HG02884 (cell line): ENCODE results near the gene RXFP3.
A peak's percentile ranks its signal among the peaks of the same experiment; 100 is the strongest.
"Not testable (repeated sequence)": the region's sequence is repeated elsewhere in the genome, so short reads cannot be mapped to it uniquely, and the experiment has no call there.

Experiments used
- ATAC-seq: cut with Tn5 transposase; IDR thresholded peaks from one replicate; pipeline ENCODE4 v1.9.1; 2021; ENCODE audit warnings: mild to moderate bottlenecking, moderate library complexity; ENCODE audit not compliant: unreplicated experiment

Gene RXFP3

GRCh38 chr5:33933723-33934169, 2.4 kb upstream of the RXFP3 start:
- peak; percentile 92 for ATAC-seq

DNA sequence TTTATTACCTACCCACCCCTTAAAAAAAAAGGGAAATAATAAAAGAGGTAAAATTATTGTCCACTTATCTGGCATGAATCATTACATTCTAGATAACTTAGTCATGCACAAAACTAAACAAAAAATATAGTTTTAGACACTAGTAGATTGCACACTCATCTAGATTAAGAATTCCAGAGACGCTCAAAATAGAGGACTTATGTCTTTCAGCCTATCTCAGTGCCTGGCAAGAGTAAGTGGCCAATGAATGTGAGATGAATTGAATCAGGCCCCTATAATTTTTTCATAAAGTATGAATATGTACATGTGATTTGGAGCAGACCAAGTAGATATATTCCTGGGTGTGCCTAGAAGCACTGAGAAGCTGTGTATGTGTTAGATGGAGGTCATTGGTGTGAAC, 2.0 kb upstream of the RXFP3 start:
- peak; percentile 35 for ATAC-seq

GRCh38 chr5:33936004-33936380, 194 bp upstream of the RXFP3 start:
- ATAC-seq, result no peak

GRCh38 chr5:33937017-33937706, 976 bp downstream of the RXFP3 start:
- ATAC-seq, result no peak

- ATAC-seq, result no peak
These were observed 1.7 kb downstream of the RXFP3 start for GRCh38 chr5:33937707-33938506.

DNA sequence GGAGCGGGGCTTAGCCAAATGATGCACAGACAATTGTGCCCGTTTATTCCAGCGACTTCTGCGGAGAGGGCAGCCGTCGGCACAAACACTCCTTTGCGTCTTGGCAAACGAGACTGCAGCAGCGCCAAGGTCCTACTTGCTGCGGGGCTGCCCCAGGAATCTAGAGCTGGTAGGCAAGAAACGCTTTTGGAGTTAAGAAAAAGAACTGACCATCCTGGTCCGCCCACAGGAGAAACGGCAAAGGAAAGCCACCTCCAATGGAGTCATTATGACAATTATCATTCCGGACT, 2.3 kb downstream of the RXFP3 start:
- no peak for ATAC-seq

GRCh38 chr5:33938881-33939280, 2.7 kb downstream of the RXFP3 start:
- ATAC-seq, result no peak

- no peak for ATAC-seq
These were observed 3.5 kb downstream of the RXFP3 start for GRCh38 chr5:33939556-33940262.

DNA sequence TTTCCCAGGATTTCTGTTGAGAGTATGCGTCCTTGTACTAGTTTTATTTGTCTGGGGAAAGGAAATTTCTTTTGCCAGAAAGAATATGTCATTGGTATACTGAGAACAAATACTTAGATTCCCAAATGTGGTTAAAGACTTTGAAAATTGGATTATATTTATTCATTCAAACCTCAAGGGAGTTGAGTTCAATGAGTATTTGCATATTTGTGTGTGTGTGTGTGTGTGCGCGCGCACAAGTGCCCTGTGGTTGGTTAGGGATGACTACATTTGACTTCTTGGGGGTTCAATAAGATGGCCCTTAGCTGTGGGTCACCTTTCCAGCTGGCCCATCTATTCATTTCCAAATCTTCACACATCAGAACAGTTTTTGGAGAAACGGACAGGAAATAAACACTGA, 4.9 kb downstream of the RXFP3 start:
- ATAC-seq, result no peak

DNA sequence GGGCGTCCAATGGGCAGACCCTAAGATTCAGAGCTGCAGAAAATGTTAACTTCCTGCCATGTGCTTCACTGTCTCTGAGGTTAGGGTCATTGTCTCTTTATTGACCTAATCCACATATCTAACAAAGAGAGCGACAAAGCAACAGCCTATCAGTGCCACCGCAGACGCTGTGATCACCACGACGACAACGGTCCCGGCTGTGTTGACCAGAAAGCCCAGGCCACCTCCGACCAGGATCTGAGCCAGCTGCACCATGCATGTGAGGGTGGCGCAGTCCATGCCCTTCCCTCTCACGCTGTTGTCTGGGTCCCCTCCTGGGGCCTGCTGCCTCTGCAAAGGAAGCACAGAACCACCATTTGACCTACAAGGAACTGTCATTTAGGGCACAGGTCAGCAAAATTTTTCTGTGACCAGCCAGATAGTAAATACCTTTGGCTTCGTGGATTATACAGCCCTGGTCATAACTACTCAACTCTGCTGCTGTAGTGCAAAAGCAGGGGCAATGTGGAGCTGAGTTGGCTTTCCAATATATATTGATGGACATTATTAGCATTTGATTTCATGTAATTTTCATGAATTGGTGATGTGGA, 8.5 kb downstream of the RXFP3 start:
- ATAC-seq, result no peak

DNA sequence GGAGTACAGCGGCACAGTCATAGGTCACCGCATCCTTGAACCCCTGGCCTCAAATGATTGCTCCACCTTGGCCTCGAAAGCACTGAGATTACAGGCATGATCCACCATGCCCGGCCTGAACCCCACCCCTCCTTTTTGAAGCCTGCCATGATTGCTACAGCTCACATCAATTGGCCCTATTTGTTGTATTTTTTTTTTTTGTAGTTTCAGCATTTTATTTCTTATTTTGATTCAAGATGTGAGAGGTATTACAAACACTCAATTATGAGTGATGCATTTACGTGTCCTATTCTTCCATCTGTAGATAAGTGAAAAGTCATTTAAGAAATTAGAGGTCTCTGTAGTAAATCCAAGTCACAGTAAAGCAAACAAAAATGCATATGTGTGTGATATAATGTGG, 16.0 kb downstream of the RXFP3 start:
- not testable (repeated sequence) for ATAC-seq

- no peak for ATAC-seq
These were observed 21.5 kb downstream of the RXFP3 start for GRCh38 chr5:33957577-33958150.

- no peak for ATAC-seq
These were observed 22.0 kb downstream of the RXFP3 start for GRCh38 chr5:33958176-33958575.

- ATAC-seq, result no peak
These were observed 28.0 kb downstream of the RXFP3 start for GRCh38 chr5:33964132-33964700.

GRCh38 chr5:33966805-33967204, 30.6 kb downstream of the RXFP3 start:
- ATAC-seq, result no peak

DNA sequence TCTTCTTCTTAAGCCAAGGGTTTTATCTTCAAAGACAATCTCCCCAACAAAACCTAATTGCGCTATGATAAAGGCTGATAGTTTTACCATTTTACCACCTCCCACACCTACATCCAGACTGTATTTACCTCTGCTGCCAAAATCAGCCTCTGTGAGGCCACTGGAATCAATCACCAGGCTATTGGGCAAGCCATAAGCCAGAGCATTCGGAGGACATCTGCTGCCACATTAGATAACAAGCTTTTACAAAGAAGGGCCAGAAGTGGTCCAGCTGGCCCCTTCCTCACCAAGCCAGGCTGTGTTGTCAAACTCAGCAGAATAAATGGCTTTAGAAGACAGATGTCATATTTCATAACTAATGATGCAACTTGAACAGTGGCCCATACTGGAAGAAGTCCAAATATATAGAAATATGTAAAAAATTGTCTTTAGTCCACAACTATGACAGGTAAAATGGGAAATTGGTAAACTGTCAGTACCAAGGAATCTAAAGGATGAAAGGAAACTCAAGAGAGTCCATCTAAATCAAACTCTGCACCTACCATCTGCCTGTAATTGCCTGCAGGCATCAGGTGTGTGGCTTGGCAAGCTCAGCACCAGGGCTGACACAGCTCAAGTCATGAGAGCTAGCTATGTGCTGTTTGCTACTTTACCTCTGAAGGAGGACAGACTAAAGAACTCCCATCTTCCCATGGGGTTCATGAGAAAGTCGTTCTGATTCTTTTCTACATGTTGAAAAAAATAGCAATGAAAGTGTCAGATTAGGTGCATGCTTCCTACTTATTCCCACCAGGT, 32.2 kb downstream of the RXFP3 start:
- no peak for ATAC-seq

GRCh38 chr5:33969572-33970452, 33.6 kb downstream of the RXFP3 start:
- ATAC-seq, result peak; percentile 65

GRCh38 chr5:33973271-33973670, 37.1 kb downstream of the RXFP3 start:
- ATAC-seq, result no peak

DNA sequence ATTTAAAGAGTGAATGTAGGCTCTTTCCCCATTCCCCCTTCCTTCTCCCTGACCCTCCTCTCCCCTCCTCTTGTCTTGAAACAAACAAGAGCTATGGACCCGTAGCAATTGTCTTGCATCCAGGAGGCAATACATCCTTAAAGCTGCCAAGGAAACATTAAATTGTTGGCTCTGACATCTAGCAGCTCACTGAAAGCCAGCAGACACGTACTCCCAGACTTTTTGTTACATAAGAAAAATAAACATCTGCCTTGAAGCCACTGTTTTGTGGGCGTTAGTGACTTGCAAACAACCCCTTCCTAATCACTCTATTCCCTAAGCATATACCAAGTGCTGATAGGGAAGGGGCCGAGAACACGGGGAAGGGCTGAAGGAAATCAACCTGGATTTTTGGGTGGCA, 39.7 kb downstream of the RXFP3 start:
- ATAC-seq, result no peak
